GM19328 (cell line): ENCODE results near the gene SLC4A5.

Experiments used
- ATAC-seq: cut with Tn5 transposase; IDR thresholded peaks from one replicate; pipeline ENCODE4 v1.9.1; 2021; ENCODE audit warnings: mild to moderate bottlenecking, moderate library complexity; ENCODE audit not compliant: unreplicated experiment

Gene SLC4A5

DNA sequence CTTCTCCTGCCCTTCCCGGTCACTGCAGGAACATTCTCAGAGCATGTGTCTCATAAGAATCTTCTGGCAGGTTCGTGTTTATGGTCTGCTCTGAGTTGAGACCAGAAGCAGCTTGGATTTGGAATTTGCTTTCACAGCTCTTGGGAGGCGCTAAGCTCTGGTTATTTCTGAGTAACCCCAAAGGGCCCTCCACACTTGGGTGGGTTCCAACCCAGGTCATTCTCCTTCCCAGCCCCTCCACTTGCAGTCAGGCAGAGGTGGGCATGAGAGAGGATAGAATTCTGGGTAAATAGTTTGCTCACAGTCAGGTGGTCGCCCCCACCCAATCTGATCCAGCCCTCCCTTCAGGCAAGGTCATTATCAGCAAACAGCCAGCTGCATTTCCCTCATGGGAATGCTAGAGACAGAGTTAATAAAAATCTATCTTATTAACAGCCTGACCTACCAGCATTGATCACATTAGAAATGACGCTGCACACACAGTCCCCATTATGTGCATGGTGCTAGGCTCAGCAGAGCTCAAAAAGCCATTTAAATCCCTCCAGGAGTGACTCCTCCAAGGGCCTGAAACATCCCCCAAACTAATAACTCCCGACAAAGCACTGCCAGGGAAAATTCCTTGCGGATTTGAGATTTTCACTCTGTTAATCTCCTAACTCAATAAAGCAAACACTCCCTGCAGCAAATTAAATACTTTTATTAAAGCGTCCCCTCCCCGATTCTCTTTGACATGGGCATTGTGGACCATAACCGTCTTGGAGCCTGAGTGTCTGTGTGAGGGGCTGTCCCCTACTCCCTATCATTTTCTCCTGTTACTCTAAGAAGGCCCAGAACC, 61.9 kb downstream of the SLC4A5 start:
- ATAC-seq, result no peak

DNA sequence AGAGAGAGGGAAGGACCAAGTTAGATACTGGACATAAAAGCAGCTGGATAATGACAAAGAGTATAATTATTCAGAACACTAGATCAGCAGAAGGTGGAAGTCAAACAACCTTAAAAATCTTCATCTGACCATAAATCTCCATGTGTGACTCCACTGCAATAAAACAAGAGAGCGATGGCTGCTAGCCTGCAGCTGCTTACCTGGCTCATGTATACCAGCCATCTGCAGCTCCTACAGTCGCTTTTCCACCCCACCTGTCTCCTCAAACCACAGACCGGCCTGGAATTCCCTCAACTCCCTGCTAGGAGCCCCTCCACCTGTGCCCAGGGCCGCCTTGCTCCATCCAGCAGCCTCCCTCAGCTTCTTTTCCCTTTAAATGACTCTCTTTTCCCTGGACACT, 64.5 kb downstream of the SLC4A5 start:
- no peak for ATAC-seq

DNA sequence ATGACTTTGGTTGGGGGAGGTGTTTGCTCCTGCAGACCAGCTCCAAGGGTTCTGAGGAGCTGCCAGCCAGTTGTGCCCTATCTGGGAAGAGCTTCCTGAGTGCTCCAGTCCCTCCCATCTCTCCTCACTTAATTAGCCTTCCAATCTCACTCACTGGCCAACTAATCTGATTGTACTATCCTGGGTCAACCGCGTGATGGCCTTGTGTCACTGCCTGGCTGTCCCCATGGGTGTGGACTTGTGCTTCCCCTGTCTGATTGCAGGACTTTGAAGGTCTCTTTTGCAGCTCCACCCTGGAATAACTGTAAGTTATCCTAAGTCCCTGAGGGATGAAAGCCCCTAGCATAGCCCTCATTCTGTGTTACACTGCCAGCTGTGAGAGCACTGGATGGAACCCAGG, 65.0 kb downstream of the SLC4A5 start:
- no peak for ATAC-seq

DNA sequence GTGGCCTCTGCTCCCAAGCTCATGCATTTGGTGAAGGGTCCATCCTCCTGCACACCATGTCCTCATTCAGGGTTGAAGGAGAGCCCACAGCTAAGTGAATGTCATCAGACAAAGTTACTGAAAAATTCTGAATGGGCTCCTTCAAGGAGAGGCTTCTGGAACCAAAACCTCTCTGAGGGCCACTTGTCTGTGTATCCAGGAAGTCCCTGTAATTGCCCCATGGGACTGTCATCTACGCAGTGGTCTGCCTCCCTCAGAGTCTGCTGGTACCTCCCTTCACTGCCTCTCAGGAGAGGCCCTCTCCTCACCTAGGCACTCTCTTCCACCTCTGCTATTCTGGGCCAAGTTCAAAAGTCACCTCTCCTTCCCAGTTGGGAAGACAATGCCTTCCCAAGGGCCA, 68.0 kb downstream of the SLC4A5 start:
- ATAC-seq, result no peak

DNA sequence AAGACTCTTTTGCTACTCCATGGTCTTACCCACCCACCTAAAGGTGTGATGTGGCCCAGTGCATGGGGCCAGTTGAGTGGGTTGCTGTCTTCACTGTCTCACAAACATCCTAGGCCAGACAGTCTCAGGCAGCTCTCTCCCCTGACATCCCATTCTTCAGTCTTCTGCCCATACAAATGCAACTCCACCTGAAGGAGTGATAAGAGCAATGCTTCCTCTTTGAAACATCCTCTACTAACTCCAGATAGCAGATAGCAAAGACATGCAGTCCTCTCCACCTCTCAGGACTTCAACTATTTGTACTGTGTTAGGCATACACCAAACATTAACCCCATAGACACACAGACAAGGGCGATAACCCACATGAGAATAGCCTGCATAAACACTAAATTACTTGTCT, 73.5 kb downstream of the SLC4A5 start:
- ATAC-seq, result no peak

DNA sequence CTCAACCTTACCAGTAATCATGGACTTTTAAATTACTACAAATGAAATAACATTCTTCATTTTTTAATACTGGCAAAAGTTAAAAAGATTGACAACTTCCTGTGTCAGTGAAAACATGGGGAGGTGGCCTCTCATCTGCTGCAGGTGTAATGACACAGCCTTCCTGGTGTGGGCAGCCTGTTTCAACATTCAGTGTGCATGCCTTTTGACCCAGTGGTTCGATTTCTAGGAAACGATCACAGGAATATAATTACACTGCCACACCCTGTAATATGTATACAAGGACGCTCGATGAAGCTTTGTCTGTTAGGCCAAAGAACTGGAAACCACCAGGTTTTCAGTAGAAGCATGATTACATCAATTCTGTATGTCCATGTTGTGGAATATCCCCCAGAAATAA, 76.1 kb downstream of the SLC4A5 start:
- ATAC-seq, result no peak

DNA sequence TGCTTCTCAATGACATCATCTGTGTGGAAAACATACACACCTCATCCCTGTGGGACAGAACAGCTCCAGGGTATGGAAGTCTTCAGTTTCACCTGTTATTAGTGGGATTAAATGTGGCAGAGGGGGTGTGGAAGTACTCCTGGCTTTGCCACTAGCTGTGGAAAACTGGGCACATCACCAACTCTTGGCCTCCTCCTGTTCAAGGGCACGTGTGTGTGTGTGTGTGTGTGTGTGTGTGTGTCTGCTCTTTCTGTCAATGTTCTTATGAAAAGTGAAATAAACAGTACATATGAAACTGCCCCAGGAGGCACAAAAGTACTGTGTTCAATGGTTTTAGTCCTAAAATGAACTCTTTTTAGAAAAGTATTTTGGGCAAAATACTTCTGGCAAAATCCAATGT, 78.9 kb downstream of the SLC4A5 start:
- no peak for ATAC-seq

DNA sequence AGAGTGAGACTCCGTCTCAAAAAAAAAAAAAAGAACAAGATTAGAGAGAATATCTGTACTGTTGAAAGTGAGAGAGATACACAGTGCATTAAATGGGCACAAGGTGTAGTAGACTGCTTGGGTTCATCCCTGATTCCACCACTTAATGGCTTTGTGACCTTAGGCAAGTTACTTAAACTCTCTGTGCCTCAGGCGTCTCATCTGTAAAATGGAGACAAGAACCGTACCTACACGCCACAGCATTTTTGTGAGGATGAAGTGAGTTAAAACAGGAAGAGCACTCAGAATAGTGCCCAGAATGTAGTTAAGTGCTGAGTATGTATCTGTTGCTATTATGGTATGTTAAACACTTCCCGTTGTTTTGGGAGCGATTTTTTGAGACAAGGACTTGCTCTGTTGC, 80.5 kb downstream of the SLC4A5 start:
- ATAC-seq, result no peak

DNA sequence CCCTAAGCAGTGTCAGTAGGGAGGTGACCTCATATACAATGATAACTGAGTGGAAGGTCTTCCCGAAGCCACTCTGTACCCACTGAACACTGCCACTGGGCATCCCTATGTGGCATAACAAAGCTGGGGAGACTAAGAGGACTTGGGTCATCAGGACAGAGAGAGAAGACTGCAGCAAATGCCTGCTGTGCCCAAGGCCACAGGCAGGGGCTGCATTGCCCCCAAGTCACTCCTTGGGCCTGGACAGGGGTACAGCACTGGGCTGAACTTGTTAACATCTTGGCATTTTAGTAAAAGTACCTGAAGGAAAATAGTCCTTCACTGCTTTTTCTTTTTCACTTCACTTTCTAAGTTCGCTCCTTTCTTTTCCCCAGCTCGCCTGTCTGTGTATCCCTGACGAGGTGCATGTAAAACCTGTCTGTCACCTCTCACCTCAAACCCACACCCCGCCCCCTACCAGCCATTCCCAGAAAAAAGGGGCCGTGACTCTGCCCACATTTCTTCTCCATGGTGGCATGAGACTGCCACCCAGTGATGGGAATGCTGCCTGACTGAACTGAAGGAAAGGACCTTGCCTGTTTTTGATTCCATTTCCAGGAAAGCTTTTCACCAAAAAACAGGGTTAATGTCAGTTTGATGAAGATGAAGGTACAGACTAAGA, 81.9 kb downstream of the SLC4A5 start:
- ATAC-seq, result no peak

DNA sequence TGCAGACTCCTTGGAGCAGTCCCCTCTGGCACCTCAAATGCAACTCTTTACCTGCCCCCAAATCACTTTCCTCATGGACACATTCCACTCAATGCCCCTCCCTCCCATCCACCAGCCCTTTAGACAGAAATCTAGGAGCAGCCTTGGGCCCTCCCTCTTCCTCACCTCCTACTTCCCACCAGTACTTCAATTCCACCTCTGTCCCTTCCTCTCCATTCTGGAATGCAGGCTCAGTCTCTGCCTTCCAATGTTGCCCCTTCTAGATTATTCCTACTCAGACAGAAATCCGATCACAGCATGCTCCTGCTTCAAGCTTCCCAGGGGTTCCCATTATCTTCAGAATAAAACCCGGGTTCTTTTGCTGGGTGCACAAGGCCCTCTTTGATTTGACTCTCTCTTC, 82.7 kb downstream of the SLC4A5 start:
- ATAC-seq, result no peak

DNA sequence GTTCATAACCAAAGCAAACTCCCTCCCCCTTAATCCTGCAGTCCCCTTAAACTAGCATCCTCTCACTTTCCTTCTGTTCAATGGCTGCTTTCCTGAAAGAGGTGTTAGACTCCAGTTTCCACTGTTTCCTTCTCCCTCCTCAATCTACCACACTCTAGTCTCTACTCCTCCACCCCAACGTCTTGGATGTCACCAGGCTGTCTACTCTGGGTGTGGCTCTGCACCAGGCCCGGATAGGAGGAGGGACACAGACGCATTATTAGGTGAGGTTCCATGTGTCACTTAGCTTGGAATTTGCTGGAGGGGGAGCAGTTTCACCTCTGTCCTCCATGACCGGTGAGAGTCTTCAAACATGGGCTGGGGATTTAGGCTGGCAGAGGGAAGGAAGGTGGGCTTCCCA, 83.5 kb downstream of the SLC4A5 start:
- ATAC-seq, result no peak

DNA sequence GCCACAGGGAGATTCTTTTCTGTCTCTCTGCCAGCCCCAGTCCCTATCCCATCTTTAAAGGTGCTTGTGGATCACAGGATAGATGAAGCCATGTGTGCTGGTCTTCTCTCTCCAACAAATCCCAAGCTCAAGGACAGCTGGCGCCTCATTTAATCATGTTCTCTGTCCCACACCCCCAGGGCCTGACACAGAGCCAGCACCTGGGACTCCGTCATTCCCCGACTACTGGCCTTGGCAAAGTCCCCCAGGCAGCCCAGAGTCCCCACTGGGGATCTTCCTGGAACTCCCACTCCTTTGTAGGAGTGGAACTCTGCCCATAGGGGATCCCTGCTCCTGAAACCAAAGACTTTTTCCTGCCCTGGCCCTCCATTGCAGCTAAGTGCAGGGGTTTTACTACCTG, 84.0 kb downstream of the SLC4A5 start:
- ATAC-seq, result no peak

DNA sequence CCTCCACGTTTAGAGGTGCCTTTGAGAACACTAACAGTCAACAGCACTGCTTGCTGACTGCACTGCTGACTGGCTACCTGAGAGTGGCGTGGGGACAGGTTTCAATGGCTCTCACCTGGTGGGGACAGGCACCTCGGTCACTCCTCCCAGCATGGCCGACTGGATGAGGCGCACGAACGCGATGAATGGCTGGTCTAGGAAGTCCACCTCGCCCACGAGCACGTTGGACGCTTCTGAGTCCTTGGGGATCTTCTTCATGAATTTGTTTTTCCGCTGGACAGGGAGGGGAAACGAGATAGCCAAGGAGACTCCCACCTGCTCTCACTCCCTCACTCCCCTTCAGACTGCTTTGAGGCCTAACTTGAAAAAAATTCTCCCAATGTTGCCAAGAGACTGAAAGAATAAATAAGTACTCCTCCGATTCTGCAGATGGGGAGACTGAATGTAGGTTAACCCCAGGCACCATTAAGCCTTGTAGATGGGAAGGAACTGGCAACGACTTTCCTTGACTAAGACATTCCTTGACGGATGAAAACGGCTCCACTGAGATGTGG, 87.5 kb downstream of the SLC4A5 start:
- no peak for ATAC-seq

DNA sequence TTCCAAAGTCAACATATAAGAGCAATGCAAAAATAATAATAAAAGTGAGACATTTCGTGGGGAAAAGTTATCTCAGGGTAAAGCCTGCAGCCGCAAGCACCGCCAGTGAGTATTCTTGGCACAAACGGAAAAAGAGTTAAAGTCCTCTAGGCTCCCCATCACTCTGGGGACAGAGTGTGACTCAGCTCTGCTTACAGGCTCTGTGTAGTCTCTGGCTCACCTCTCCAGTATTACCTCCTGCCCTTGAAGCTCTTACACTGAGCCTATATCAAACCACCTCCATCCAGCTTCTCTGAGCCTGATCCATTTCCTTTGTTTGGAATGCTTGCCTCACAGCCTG, 89.3 kb downstream of the SLC4A5 start:
- no peak for ATAC-seq

DNA sequence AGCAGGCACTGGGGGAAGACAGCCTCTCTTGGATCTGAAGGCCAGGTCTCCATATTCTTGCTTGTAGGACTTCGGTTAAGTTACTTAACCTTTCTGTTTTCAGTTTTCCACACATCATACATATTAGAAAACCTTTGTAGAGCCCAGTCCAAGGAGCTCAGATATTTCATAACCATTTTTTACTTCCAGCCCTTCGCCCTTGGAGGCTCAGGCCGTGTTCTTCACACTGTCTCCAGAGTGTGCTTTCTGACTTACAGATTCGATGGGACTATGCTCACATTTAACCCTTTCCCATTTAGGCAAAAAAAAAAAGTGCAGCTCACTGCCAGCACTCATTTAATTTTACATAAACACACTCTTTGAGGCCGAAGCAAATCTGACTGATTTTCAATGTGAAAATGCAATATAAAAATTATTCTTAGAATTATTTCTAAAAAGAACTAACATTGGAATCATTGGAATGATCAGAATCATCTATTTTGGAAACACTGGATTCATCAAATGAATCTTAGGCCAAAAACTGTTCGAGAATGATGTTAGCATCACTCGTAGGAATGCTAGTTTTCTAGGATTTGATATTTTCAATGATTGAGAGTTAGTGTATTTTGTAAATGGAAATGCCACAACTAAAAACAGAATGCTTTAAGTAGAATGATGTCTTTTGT, 89.8 kb downstream of the SLC4A5 start:
- ATAC-seq, result no peak

DNA sequence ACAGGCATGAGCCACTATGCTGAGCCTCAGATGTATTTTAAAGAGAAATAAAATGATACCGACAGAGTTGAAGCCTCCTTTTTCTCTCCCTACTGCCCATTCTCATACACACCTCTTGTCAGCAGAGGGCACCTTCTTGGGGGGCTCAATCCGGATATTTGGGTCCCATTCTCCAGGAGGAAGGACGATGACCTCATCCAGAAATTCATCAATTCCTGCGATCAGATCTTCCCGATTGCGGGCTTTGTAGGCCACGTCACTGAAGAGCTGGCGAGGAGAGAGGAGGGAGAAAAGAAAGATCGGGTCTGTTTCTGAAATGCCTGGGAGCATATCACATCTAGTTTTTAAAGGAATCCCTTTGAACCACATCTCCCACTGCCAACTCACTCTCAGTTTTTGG, 90.4 kb downstream of the SLC4A5 start:
- ATAC-seq, result no peak

DNA sequence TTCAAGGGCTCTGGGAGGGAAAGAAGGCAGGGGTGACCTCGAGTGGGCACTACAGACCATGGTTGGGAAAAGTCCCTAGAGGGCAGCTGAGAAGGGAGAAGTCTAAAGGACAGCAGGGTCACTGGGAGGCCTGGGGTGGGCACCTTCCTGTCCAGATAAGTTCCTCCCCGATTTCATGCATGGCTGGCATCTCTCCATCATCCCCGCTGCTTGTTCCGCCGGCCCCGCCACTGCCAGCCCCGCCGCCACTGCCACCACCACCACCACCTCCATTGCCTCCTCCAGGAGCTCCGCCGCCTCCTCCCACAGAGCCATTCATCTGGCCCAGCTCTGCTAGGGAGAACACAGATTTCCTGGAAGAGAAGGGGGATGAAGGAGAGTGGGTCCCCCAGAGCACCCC, 91.2 kb downstream of the SLC4A5 start:
- ATAC-seq, result no peak

DNA sequence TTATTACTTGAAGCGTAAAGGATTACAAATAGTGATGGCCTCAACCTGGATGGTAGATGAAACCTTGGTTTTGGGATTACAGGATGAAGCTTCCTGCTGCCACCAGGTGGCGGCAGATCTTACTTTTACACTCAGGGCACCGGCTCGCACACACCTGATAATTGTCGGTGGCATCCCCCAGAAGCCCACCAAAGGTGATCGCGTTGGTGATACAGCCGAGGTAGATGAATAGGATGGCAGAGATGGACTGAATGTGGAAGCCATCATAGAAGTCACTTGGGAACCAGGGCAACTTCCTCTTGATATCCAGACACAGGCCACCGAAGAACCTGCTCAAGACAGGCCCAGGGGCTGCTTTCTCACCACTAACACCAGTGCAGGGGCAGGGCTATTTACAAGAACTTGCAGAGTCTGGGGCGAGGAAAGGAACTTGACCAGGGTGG, 93.0 kb downstream of the SLC4A5 start:
- ATAC-seq, result no peak

DNA sequence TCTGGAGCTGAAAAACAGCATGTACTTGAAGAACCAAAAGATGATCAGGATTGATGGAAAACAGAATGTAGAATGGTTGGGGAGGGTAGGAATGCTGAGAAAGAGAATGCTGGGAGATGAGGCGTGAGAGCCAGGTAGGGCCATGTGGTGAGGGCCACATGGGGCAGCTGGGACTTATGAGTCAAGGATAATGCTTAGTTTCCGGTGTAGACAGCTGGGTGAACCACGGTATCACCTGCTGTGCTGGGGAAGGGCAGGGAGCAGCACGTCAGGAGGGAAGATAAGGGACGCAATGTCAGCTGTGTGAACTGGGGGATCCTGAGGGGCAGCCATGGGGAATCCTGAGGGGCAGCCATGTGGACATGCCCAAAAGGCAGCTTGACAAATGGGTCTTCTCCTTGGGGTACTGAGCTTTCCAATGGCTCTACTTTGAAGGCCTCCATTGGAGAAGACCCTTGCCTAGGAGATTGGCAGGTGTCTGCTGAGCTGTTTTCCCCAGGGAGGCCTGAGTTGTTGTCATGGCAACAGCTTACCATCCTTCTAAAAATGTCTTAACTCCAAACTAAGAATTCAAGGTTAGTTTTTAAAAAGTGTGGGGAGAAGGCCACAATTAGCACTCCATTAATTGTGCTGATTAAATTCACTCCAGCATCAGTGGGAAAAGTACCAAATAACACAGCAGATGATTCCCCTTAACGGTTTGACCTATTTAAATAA, 93.7 kb downstream of the SLC4A5 start:
- no peak for ATAC-seq

DNA sequence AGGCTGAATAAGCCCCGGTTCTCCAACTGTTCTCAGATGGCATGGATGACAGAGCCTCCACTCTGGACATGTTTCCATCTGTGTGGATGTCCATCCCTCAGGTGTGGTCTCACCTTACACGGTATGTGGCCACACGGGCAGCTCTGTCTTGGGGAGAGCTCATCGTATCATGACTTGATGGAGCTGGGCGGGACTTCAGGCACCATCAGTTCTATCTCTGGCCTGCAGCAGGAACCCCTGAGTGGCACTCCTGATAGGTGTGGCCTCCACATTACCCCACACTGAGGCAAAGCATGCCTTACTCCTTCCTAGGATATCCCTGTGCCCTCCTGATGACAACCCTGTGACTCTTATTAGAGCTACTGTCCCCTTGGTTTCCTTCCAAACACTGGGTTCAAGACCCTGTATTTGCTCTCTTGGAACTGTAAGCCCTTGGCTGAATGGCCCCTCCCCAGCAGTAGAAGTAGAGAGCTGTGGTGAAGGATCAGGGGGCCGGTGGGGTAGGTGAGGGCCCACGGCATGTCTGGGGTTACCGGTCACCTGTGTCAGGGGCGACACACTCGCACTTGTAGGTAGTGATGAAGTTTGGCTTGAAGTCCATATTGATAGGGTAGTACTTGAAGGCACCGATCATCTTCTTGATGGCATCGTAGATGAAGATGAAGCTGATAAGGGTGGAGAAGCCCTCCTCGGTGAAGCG, 96.6 kb downstream of the SLC4A5 start:
- ATAC-seq, result no peak

DNA sequence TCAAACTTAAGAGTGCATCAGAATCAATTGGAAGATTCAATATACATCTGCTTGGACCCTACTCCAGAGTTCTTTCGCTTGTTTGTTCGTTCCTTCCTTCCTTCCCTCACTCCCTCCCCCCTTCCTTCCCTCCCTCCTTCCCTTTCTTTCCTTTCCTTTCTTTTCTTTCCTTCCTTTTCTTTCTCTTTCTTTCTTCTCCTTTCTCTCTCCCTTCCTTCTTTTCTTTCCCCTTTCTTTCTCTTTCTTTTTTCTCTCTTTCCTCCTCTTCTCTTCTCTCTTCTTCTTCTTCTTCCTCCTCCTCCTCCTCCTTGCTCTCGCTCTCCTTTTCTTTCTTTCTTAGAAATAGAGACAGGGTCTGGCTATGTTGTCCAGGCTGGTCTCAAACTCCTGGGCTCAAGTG, 98.9 kb downstream of the SLC4A5 start:
- ATAC-seq, result no peak
